GM13976 (cell line): ENCODE data around the gene MYL2.

Experiments
- DNase-seq: peaks from one replicate; pipeline ENCODE4 v3.0.0; 2012; ENCODE audit warnings: low spot score
- CTCF ChIP-seq: IDR thresholded peaks from 2 replicates; pipeline ENCODE4 v1.5.1; 2012; ENCODE audit warnings: borderline replicate concordance, mild to moderate bottlenecking; ENCODE audit not compliant: insufficient read depth; ENCODE audit errors: extremely low read depth, missing control alignments, control extremely low read depth
- in situ Hi-C: fragments of 300-500 bp; cut with MboI; formaldehyde crosslinking; loops from one replicate; pipeline ENCODE4 v1.12.0; 2022; ENCODE audit warnings: low sequenced_read_pairs, mixed read lengths, inconsistent platforms; ENCODE audit not compliant: unreplicated experiment

The MYL2 gene

GRCh38 chr12:110936367-110937103 is 16.2 kb upstream of the MYL2 start:
- no peak for TF ChIP-seq CTCF
- no peak for DNase-seq
- in situ Hi-C loops = no loop called here

- DNase-seq = no peak
- no peak for TF ChIP-seq CTCF
- in situ Hi-C loops = no loop called here
Observed at GRCh38 chr12:110935588-110935987, 15.2 kb upstream of the MYL2 start.

- in situ Hi-C loops = no loop called here
- DNase-seq = no peak
- no peak for TF ChIP-seq CTCF
Observed at GRCh38 chr12:110934093-110934852, 13.9 kb upstream of the MYL2 start.

- in situ Hi-C loops = no loop called here
- no peak for DNase-seq
- TF ChIP-seq CTCF = no peak
Observed at GRCh38 chr12:110933326-110933974, 13.1 kb upstream of the MYL2 start.

GRCh38 chr12:110932046-110932445 is 11.7 kb upstream of the MYL2 start:
- in situ Hi-C loops = no loop called here
- no peak for TF ChIP-seq CTCF

GRCh38 chr12:110931315-110931728 is 10.9 kb upstream of the MYL2 start:
- in situ Hi-C loops = no loop called here
- no peak for TF ChIP-seq CTCF
- peak; percentile 9 for DNase-seq

More at GRCh38 chr12:110932046-110932445, 11.7 kb upstream of the MYL2 start:
- DNase-seq = peak; percentile 18
